ENCODE results near the gene TUBB4B.
"Not testable (repeated sequence)": the region's sequence is repeated elsewhere in the genome, so short reads cannot be mapped to it uniquely, and the experiment has no call there.

TUBB4B gene

GRCh38 chr9:137256856-137257255, 15.8 kb downstream of the TUBB4B start:
- H3K27me3 ChIP-seq (ENCODE audit: control insufficient read depth, insufficient read depth, low read length) = no peaks in the 10 kb centered on the region
- H3K36me3 ChIP-seq (ENCODE audit: control insufficient read depth, insufficient read depth, low read length) = peaks cover 2% of the 10 kb centered on the region
- no peak overlapping the region for H3K9ac ChIP-seq (ENCODE audit: low read length)
- no peak overlapping the region for H3K27ac ChIP-seq (ENCODE audit: low read depth, low read length)
- H3K4me3 ChIP-seq (ENCODE audit: low read length) = no peak overlapping the region
- H3K4me1 ChIP-seq (ENCODE audit: control insufficient read depth, insufficient read depth, low read length) = peaks cover 10% of the 10 kb centered on the region

GRCh38 chr9:137262173-137262908, 21.3 kb downstream of the TUBB4B start:
- not testable (repeated sequence) for H3K4me1 ChIP-seq (ENCODE audit: control insufficient read depth, insufficient read depth, low read length); H3K9ac ChIP-seq (ENCODE audit: low read length); H3K27me3 ChIP-seq (ENCODE audit: control insufficient read depth, insufficient read depth, low read length); H3K4me3 ChIP-seq (ENCODE audit: low read length); H3K27ac ChIP-seq (ENCODE audit: low read depth, low read length)
- H3K36me3 ChIP-seq (ENCODE audit: control insufficient read depth, insufficient read depth, low read length) = peaks cover 28% of the 10 kb centered on the region

- H3K27me3 ChIP-seq (ENCODE audit: control insufficient read depth, insufficient read depth, low read length) = no peaks in the 10 kb centered on the region
- no peak overlapping the region for H3K9ac ChIP-seq (ENCODE audit: low read length)
- peaks cover 30% of the 10 kb centered on the region for H3K36me3 ChIP-seq (ENCODE audit: control insufficient read depth, insufficient read depth, low read length)
- no peak overlapping the region for H3K4me3 ChIP-seq (ENCODE audit: low read length)
- H3K4me1 ChIP-seq (ENCODE audit: control insufficient read depth, insufficient read depth, low read length) = no peaks in the 10 kb centered on the region
- no peak overlapping the region for H3K27ac ChIP-seq (ENCODE audit: low read depth, low read length)
These were observed 21.8 kb downstream of the TUBB4B start for GRCh38 chr9:137262909-137263285.

- peaks cover 32% of the 10 kb centered on the region for H3K36me3 ChIP-seq (ENCODE audit: control insufficient read depth, insufficient read depth, low read length)
- H3K9ac ChIP-seq (ENCODE audit: low read length) = no peak overlapping the region
- no peak overlapping the region for H3K27ac ChIP-seq (ENCODE audit: low read depth, low read length)
- H3K27me3 ChIP-seq (ENCODE audit: control insufficient read depth, insufficient read depth, low read length) = no peaks in the 10 kb centered on the region
- no peaks in the 10 kb centered on the region for H3K4me1 ChIP-seq (ENCODE audit: control insufficient read depth, insufficient read depth, low read length)
- H3K4me3 ChIP-seq (ENCODE audit: low read length) = no peak overlapping the region
These were observed 22.4 kb downstream of the TUBB4B start for GRCh38 chr9:137263506-137263905.

- H3K27me3 ChIP-seq (ENCODE audit: control insufficient read depth, insufficient read depth, low read length) = no peaks in the 10 kb centered on the region
- no peak overlapping the region for H3K9ac ChIP-seq (ENCODE audit: low read length)
- H3K4me3 ChIP-seq (ENCODE audit: low read length) = no peak overlapping the region
- H3K36me3 ChIP-seq (ENCODE audit: control insufficient read depth, insufficient read depth, low read length) = peaks cover 38% of the 10 kb centered on the region
- no peak overlapping the region for H3K27ac ChIP-seq (ENCODE audit: low read depth, low read length)
- peaks cover 4% of the 10 kb centered on the region for H3K4me1 ChIP-seq (ENCODE audit: control insufficient read depth, insufficient read depth, low read length)
These were observed 23.0 kb downstream of the TUBB4B start for GRCh38 chr9:137264067-137264466.

- Histone ChIP-seq H3K27ac (ENCODE audit: low read depth, low read length) (no peak overlapping the region), H3K4me3 (ENCODE audit: low read length) (no peak overlapping the region), H3K4me1 (ENCODE audit: control insufficient read depth, insufficient read depth, low read length) (peaks cover 9% of the 10 kb centered on the region), H3K9ac (ENCODE audit: low read length) (no peak overlapping the region), H3K27me3 (ENCODE audit: control insufficient read depth, insufficient read depth, low read length) (no peaks in the 10 kb centered on the region), H3K36me3 (ENCODE audit: control insufficient read depth, insufficient read depth, low read length) (peaks cover 35% of the 10 kb centered on the region)
These were observed 24.5 kb downstream of the TUBB4B start for GRCh38 chr9:137265496-137266161.

- Histone ChIP-seq H3K9ac (ENCODE audit: low read length) (no peak overlapping the region), H3K36me3 (ENCODE audit: control insufficient read depth, insufficient read depth, low read length) (peaks cover 39% of the 10 kb centered on the region), H3K4me3 (ENCODE audit: low read length) (no peak overlapping the region), H3K27me3 (ENCODE audit: control insufficient read depth, insufficient read depth, low read length) (no peaks in the 10 kb centered on the region), H3K27ac (ENCODE audit: low read depth, low read length) (no peak overlapping the region), H3K4me1 (ENCODE audit: control insufficient read depth, insufficient read depth, low read length) (peaks cover 9% of the 10 kb centered on the region)
These were observed 25.1 kb downstream of the TUBB4B start for GRCh38 chr9:137266162-137266527.

GRCh38 chr9:137266585-137267453, 25.7 kb downstream of the TUBB4B start:
- Histone ChIP-seq H3K4me1 (ENCODE audit: control insufficient read depth, insufficient read depth, low read length) (peaks cover 9% of the 10 kb centered on the region), H3K4me3 (ENCODE audit: low read length) (no peak overlapping the region), H3K27ac (ENCODE audit: low read depth, low read length) (no peak overlapping the region), H3K27me3 (ENCODE audit: control insufficient read depth, insufficient read depth, low read length) (no peaks in the 10 kb centered on the region), H3K9ac (ENCODE audit: low read length) (no peak overlapping the region), H3K36me3 (ENCODE audit: control insufficient read depth, insufficient read depth, low read length) (peaks cover 39% of the 10 kb centered on the region)

- Histone ChIP-seq H3K27ac (ENCODE audit: low read depth, low read length) (no peak overlapping the region), H3K9ac (ENCODE audit: low read length) (no peak overlapping the region), H3K27me3 (ENCODE audit: control insufficient read depth, insufficient read depth, low read length) (no peaks in the 10 kb centered on the region), H3K4me1 (ENCODE audit: control insufficient read depth, insufficient read depth, low read length) (peaks cover 9% of the 10 kb centered on the region), H3K36me3 (ENCODE audit: control insufficient read depth, insufficient read depth, low read length) (peaks cover 48% of the 10 kb centered on the region), H3K4me3 (ENCODE audit: low read length) (no peak overlapping the region)
These were observed 26.9 kb downstream of the TUBB4B start for GRCh38 chr9:137267933-137268355.

GRCh38 chr9:137268538-137269201, 27.6 kb downstream of the TUBB4B start:
- peak overlapping the region; percentile 3 for H3K27ac ChIP-seq (ENCODE audit: low read depth, low read length)
- H3K36me3 ChIP-seq (ENCODE audit: control insufficient read depth, insufficient read depth, low read length) = peaks cover 48% of the 10 kb centered on the region
- peak overlapping the region; percentile 20 for H3K4me3 ChIP-seq (ENCODE audit: low read length)
- H3K27me3 ChIP-seq (ENCODE audit: control insufficient read depth, insufficient read depth, low read length) = no peaks in the 10 kb centered on the region
- peaks cover 9% of the 10 kb centered on the region for H3K4me1 ChIP-seq (ENCODE audit: control insufficient read depth, insufficient read depth, low read length)
- no peak overlapping the region for H3K9ac ChIP-seq (ENCODE audit: low read length)

- Histone ChIP-seq H3K27me3 (ENCODE audit: control insufficient read depth, insufficient read depth, low read length) (no peaks in the 10 kb centered on the region), H3K4me3 (ENCODE audit: low read length) (peak overlapping the region; percentile 20), H3K9ac (ENCODE audit: low read length) (no peak overlapping the region), H3K4me1 (ENCODE audit: control insufficient read depth, insufficient read depth, low read length) (peaks cover 9% of the 10 kb centered on the region), H3K27ac (ENCODE audit: low read depth, low read length) (peak overlapping the region; percentile 3), H3K36me3 (ENCODE audit: control insufficient read depth, insufficient read depth, low read length) (peaks cover 46% of the 10 kb centered on the region)
These were observed 28.2 kb downstream of the TUBB4B start for GRCh38 chr9:137269231-137269772.

Measured in rectal smooth muscle tissue (tissue), 1 donor.